22Rv1 (cell line): ENCODE measurements around the gene AUTS2.

Experiments
- ZFX ChIP-seq: fragments of 450-650 bp; IDR thresholded peaks from 2 replicates; pipeline ENCODE4 v1.6.1; 2017; ENCODE audit warnings: antibody characterized with exemption, borderline replicate concordance
- TF ChIP-seq, protein P1 (sequence below): fragments of 450-650 bp; IDR thresholded peaks from 2 replicates; pipeline ENCODE4 v1.5.1; 2017; ENCODE audit warnings: mild to moderate bottlenecking

DNA sequence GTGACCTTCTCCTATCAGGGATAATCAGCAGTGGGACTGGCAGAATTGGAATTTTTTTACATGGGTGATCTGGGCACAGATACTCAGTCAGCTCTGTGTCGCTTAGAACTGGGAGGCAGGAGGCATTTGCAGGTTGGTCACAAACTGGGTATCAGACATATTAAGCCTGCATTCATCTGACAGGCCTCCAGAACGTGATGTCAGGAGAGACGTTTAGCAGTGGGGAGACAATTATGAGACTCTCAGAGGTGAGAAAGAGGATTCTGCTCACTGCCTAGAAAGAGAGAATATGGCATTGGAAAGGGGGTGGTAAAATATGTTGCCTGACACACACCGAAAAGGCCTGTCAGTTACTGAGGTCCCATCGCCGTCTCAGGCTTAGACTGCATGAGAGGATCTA lies 816.1 kb downstream of the AUTS2 start:
- TF ChIP-seq, protein P1, sequence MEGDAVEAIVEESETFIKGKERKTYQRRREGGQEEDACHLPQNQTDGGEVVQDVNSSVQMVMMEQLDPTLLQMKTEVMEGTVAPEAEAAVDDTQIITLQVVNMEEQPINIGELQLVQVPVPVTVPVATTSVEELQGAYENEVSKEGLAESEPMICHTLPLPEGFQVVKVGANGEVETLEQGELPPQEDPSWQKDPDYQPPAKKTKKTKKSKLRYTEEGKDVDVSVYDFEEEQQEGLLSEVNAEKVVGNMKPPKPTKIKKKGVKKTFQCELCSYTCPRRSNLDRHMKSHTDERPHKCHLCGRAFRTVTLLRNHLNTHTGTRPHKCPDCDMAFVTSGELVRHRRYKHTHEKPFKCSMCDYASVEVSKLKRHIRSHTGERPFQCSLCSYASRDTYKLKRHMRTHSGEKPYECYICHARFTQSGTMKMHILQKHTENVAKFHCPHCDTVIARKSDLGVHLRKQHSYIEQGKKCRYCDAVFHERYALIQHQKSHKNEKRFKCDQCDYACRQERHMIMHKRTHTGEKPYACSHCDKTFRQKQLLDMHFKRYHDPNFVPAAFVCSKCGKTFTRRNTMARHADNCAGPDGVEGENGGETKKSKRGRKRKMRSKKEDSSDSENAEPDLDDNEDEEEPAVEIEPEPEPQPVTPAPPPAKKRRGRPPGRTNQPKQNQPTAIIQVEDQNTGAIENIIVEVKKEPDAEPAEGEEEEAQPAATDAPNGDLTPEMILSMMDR: no peak
- no peak for TF ChIP-seq ZFX
